GM15510 (cell line): ENCODE results near the gene VWA5B1.

Experiments
- POLR2A ChIP-seq: IDR thresholded peaks from 3 replicates; pipeline ENCODE4 v1.6.1; 2011; ENCODE audit warnings: borderline replicate concordance; ENCODE audit not compliant: insufficient read length; ENCODE audit errors: extremely low read depth

VWA5B1 gene

GRCh38 chr1:20357796-20358195, 67.1 kb downstream of the VWA5B1 start:
- TF ChIP-seq POLR2A, result no peak

GRCh38 chr1:20358761-20359263, 68.1 kb downstream of the VWA5B1 start:
- TF ChIP-seq POLR2A, result no peak

- TF ChIP-seq POLR2A, result no peak
Observed at GRCh38 chr1:20359451-20360330, 69.0 kb downstream of the VWA5B1 start.

GRCh38 chr1:20361401-20361800, 70.7 kb downstream of the VWA5B1 start:
- no peak for TF ChIP-seq POLR2A

GRCh38 chr1:20361805-20362381, 71.2 kb downstream of the VWA5B1 start:
- TF ChIP-seq POLR2A, result no peak

GRCh38 chr1:20362856-20363255, 72.2 kb downstream of the VWA5B1 start:
- TF ChIP-seq POLR2A, result no peak

- no peak for TF ChIP-seq POLR2A
Observed at GRCh38 chr1:20365421-20366055, 74.9 kb downstream of the VWA5B1 start.

- TF ChIP-seq POLR2A, result no peak
Observed at GRCh38 chr1:20366056-20366462, 75.4 kb downstream of the VWA5B1 start.

GRCh38 chr1:20366463-20367115, 75.9 kb downstream of the VWA5B1 start:
- no peak for TF ChIP-seq POLR2A

- TF ChIP-seq POLR2A, result no peak
Observed at GRCh38 chr1:20367116-20367585, 76.5 kb downstream of the VWA5B1 start.

- TF ChIP-seq POLR2A, result no peak
Observed at GRCh38 chr1:20367626-20368025, 77.0 kb downstream of the VWA5B1 start.

GRCh38 chr1:20368866-20369470, 78.3 kb downstream of the VWA5B1 start:
- no peak for TF ChIP-seq POLR2A

- TF ChIP-seq POLR2A, result no peak
Observed at GRCh38 chr1:20370698-20371097, 80.0 kb downstream of the VWA5B1 start.

GRCh38 chr1:20371411-20371810, 80.7 kb downstream of the VWA5B1 start:
- TF ChIP-seq POLR2A, result no peak
